B cell (primary cell): Measurements from ENCODE around the gene ITGAE.

Experiments
- EZH2 ChIP-seq: IDR thresholded peaks from 2 replicates; pipeline ENCODE4 v1.6.1; 2012; ENCODE audit warnings: borderline replicate concordance, low read depth, mild to moderate bottlenecking, moderate library complexity, low read length; ENCODE audit not compliant: insufficient read depth, poor library complexity, severe bottlenecking
- TF ChIP-seq, protein P1 (sequence below): fragments of 200-600 bp; IDR thresholded peaks from one replicate; pipeline ENCODE4 v1.8.0; 2022; ENCODE audit warnings: antibody characterized with exemption, mild to moderate bottlenecking

GRCh38 chr17:3712811-3713463 lies 88.1 kb downstream of the ITGAE start:
- TF ChIP-seq, protein P1, sequence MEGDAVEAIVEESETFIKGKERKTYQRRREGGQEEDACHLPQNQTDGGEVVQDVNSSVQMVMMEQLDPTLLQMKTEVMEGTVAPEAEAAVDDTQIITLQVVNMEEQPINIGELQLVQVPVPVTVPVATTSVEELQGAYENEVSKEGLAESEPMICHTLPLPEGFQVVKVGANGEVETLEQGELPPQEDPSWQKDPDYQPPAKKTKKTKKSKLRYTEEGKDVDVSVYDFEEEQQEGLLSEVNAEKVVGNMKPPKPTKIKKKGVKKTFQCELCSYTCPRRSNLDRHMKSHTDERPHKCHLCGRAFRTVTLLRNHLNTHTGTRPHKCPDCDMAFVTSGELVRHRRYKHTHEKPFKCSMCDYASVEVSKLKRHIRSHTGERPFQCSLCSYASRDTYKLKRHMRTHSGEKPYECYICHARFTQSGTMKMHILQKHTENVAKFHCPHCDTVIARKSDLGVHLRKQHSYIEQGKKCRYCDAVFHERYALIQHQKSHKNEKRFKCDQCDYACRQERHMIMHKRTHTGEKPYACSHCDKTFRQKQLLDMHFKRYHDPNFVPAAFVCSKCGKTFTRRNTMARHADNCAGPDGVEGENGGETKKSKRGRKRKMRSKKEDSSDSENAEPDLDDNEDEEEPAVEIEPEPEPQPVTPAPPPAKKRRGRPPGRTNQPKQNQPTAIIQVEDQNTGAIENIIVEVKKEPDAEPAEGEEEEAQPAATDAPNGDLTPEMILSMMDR, result no peak
- no peak for TF ChIP-seq EZH2
